Measurements from ENCODE around the gene CGA.
"Not testable (repeated sequence)": the region's sequence is repeated elsewhere in the genome, so short reads cannot be mapped to it uniquely, and the experiment has no call there.

The CGA gene

DNA sequence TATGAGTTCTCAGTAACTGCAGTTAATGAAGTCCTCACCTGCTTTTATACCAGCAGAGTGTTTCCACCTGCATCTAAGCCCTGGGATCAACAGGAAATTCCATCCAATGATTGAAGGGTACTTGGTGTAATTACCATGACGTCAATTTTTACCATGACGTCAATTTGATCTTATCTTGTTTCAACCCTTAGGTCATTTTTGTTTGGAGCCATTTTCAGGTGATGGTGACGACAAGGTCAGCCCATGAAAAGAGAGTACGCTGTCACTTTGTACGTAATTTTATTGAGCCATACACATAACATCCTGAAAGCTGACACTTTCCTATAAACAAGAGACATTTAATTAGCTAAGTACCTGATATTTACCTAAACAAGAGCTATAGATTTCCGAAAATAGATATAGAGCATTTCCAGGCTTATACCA, at the start of gene CGA:
CGA (minus strand) TSS at position 20 of the 423 bp plus-strand sequence. CDS start 6,906 bp downstream, outside the sequence.
- DNase-seq = no peak
- in situ Hi-C loops (cut with HindIII; ENCODE audit: low pct_ligation_motif_present, low pct_unique_long_range_greater_than_20kb, low sequenced_read_pairs) = no loop called here

DNA sequence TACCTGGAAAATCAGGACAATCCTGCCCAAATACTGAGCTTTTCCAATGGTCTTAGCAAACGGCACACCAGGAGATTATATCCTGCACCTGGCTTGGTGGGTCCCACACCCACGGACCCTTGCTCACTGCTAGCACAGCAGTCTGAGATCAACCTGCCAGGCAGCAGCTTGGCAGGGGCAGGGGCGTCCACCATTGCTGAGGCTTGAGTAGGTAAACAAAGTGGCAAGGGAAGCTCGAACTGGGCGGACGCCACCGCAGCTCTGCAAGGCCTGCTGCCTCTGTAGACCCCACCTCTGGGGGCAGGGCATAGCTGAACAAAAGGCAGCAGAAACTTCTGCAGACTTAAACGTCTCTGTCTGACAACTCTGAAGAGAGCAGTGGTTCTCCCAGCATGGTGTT, 45.0 kb upstream of the CGA start:
- DNase-seq; in situ Hi-C loops (cut with HindIII; ENCODE audit: low pct_ligation_motif_present, low pct_unique_long_range_greater_than_20kb, low sequenced_read_pairs): not testable (repeated sequence)

DNA sequence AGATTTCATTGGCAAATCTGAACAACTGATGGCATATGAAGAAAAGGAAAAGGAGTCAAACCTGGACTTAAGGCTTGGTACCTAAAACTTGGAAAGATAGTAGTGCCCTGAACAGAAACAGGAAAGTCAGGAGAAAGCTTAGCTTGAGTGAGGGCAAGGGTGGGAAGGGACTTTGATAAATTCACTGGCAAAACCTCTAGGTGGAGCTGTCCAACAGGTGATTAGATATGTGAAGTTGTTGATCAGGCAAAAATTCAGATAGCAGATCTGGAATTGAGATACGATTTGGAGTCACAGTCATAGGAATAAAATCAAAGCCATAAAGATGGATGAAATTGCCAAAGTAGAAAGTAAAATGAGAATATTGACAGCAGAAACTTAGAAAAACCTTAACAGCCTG, 44.3 kb upstream of the CGA start:
- DNase-seq = peak; percentile 53
- in situ Hi-C loops (cut with HindIII; ENCODE audit: low pct_ligation_motif_present, low pct_unique_long_range_greater_than_20kb, low sequenced_read_pairs) = no loop called here

DNA sequence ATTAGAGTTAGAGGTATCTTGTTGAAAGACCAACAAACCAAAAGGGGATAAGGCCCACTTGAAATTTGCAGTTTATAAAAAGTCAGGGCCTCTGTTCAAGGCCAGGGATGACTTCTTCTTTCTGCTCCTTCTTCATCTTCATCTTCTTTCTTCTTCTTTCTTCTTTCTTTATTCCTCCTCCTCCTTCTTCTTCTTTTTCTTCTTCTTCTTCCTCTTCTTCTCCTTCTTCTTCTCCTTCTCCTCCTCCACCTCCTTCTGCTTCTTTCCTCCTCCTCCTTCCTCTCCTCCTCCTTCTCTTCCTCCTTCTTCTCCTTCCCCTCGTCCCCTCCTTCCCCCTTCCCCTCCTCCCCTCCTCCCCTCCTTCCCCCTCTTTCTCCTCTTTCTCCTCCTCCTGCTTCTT, 42.1 kb upstream of the CGA start:
- DNase-seq = no peak
- in situ Hi-C loops (cut with HindIII; ENCODE audit: low pct_ligation_motif_present, low pct_unique_long_range_greater_than_20kb, low sequenced_read_pairs) = no loop called here

DNA sequence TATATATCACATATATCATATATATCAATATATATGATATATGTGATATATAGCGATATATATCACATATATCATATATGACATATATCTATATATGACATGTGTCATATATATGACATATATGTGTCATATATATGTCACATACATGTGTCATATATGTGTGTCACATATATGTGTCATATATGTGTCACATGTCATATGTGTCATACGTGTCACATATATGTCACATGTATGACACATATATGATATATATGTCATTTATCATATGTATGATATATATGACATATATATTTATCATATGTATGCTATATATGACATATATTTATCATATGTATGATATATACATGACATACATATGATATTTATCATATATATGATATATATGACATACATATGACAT, 32.8 kb upstream of the CGA start:
- in situ Hi-C loops (cut with HindIII; ENCODE audit: low pct_ligation_motif_present, low pct_unique_long_range_greater_than_20kb, low sequenced_read_pairs) = no loop called here
- DNase-seq = no peak

DNA sequence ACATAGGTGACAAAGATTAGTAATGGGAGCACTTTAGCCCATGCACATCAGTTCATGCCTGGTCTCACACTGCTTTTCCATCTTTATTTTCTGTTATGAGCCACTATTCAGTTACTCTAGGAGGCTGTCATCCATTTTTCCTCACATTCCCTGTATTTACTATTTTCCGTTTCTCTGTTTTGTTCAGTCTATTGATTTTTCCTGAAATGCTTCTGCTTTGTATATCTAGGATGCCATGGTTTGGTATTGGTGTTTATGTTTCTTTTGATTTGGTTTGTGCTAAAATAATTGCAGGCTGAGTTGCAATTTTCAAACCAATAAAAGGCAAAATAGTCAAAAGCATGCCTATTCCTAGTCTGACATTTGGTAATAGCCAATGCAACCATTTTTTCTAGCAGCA, 31.6 kb upstream of the CGA start:
- no peak for DNase-seq
- in situ Hi-C loops (cut with HindIII; ENCODE audit: low pct_ligation_motif_present, low pct_unique_long_range_greater_than_20kb, low sequenced_read_pairs) = no loop called here

DNA sequence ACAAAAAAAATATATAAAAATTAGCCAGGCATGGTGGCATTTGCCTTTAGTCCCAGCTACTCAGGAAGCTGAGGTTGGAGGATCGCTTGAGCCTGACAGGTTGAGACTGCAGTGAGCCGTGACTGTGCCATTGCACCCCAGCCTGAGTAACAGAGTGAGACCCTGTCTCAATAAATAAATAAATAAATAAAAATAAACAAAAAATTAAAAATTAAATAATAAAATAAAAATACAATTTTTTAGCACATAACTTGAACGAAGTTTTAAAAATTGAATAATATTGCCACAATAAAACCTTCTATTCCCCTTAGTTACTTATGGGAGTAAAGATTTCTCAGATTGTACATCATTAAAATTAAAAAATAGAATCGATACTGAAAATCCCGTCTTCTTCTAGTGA, 29.2 kb upstream of the CGA start:
- no peak for DNase-seq
- in situ Hi-C loops (cut with HindIII; ENCODE audit: low pct_ligation_motif_present, low pct_unique_long_range_greater_than_20kb, low sequenced_read_pairs) = no loop called here

DNA sequence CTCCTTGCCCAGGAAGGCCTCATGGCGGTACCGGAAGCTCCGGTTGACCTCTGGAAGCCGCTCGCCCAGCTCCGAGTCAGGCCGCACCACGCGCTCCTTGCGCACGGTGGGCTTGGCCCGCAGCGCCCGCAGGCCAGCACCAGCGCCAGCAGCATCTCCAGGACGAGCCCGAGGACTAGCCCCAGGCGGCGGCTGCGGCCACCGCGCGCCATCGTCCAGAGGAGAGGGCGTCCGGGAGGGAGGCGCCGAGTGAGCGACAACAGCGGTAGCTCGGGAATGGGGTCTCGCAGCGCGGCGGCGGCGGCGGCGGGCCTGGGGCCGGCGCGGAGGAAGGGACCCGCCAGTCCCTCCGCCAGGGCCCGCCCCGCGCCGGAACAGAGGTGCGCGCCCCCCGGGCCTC, 27.6 kb upstream of the CGA start:
- no peak for DNase-seq
- in situ Hi-C loops (cut with HindIII; ENCODE audit: low pct_ligation_motif_present, low pct_unique_long_range_greater_than_20kb, low sequenced_read_pairs) = no loop called here

DNA sequence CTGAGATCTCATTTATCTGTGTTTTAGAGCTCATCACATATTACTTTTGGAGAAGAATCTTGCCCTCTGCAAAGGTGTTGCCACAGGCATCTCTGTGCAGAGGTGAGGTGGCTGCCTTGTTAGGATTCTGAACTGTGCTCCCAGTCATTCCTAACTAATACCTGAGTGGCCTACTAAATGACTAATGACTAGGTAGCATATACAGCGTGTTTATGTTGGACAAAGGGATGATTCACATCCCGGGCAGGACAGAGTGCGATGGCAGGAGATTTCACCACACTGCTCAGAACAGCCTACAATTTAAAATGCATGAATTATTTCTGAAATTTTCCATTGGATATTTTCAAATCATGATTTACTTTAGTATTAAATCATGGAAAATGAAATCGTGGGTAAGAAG, 23.1 kb upstream of the CGA start:
- no peak for DNase-seq
- in situ Hi-C loops (cut with HindIII; ENCODE audit: low pct_ligation_motif_present, low pct_unique_long_range_greater_than_20kb, low sequenced_read_pairs) = no loop called here

DNA sequence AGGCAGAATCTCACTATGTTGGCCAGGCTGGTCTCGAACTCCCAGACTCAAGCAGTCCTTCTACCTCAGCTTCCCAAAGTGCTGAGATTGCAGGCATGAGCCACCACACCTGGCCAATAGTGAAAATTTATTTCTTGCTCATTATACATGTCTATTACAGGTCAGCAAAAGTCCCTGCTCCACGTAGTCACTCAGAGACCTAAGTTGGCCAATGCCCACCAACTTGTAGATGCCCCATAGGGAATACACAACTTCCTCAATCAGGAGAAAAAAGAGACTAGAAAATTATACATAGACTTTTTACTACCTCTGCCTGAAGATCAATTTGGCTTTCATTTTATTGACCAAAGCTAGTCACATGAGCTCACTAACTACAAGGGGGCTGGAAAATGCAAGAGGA, 22.0 kb upstream of the CGA start:
- in situ Hi-C loops (cut with HindIII; ENCODE audit: low pct_ligation_motif_present, low pct_unique_long_range_greater_than_20kb, low sequenced_read_pairs) = no loop called here
- DNase-seq = no peak

DNA sequence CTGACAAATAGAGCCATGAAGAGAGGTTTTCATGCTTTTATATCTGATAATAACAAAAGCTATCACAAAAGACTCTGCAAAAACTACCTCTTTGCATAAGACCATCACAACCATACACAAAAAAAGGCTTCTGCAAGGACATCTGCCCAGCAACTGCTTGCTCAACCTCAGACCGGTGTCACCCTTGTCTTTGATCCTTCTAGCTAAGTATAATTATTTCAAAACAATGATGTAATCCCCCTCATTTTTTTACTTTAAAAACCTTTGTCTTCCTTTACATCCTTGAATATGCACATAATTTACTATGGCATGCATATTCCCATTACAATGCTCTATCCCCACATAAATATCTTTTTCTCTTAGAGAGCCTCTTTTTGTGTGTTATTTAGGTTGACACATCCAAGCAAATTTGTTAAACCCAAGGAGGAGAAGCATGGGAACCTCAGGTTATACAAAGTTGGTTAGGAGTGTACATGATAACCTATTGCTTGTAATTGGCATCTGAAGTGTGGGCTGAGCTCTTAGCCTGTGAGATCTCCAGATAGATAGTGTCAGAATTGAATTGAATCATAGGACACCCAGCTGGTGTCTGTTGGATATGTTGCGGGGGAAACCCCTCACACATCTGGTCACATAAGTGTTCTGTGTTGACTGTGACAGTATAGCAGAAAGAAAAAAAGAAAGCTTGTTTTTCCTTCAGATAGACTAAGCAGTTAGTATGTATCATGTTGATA, 20.7 kb upstream of the CGA start:
- in situ Hi-C loops (cut with HindIII; ENCODE audit: low pct_ligation_motif_present, low pct_unique_long_range_greater_than_20kb, low sequenced_read_pairs) = no loop called here
- no peak for DNase-seq

DNA sequence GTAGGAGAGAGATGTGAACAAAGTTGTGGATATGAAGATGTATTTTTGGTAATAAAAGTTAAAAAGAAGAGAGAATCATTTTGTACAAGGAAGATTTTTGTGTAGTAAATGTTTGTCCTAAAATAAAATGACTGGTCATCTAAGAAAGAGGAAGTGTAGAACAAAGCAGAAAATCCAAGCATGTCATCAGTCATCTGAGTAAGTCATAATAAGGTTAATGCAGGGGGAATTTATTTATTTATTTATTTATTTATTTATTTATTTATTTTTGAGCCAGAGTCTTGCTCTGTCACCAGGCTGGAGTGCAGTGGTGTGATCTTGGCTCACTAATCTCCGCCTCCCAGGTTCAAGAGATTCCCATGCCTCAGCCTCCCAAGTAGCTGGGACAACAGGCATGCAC, 15.7 kb upstream of the CGA start:
- in situ Hi-C loops (cut with HindIII; ENCODE audit: low pct_ligation_motif_present, low pct_unique_long_range_greater_than_20kb, low sequenced_read_pairs) = no loop called here

DNA sequence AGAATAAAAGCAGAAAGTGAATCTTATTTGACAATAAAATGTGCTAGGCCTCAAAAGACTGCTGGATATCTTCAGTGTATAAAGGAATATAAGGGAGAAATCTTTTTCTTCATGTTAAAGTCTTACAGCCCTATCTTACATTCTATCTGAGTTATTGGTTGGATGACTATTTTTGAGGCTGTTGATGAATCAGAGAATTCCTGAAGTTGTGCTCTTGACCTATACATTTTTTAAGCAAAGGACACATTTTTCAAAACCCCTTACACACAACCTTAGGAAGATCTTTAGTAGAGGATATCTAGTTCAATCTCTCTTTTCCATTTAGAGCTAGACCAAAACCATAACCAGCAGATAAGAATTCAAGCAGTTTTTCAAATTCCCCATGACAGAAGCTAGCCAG, 10.9 kb upstream of the CGA start:
- in situ Hi-C loops (cut with HindIII; ENCODE audit: low pct_ligation_motif_present, low pct_unique_long_range_greater_than_20kb, low sequenced_read_pairs) = no loop called here
- DNase-seq = no peak

More for the DNA sequence above, 15.7 kb upstream of the CGA start:
- DNase-seq = no peak

DNA sequence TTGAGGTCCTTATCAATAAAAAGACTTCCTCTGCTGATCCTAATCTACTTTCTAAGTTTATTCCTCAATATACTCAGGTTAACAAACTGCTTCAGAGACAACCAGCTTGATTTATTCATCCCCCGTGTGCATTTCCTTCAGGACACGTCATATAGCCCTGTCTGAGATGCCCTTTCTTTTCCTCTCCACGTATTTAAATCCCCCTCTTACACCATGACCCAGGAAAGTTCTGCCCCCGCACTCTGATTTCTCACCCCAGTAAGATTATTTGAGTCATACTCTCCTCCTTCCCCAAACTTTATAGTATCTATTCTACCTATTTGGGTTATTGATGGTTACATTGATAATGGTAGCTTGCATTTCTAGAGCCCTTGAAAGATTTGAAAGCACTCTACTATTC, 9.8 kb upstream of the CGA start:
- in situ Hi-C loops (cut with HindIII; ENCODE audit: low pct_ligation_motif_present, low pct_unique_long_range_greater_than_20kb, low sequenced_read_pairs) = no loop called here

DNA sequence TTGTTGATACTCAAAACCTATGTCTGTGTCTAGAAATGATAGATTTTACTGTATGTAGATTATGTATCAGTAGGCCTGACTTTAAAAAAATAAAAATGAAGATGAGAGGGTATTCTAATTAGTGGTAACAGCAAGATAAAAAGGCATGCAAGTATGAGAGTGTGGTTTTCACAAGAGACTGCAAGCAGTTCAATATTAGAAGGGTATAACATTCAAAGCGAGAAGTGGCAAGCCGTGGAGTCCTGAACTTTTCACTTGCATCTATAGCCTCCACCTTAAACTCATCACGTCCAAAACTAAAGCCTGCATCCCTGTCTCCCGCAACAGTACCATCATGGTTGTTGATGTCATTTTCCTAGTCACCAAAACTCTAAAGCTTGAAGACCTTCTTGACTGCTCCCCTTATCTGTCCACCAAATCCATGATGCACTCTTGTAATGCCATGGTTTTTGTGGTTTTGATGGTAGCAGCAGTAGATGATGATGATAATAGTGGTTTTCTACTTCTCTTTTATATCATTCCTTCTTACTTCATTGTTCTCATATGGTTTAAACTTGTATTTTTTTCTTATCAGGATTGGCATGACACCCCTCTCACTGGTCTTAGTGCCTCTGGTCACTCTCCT, 9.2 kb upstream of the CGA start:
- in situ Hi-C loops (cut with HindIII; ENCODE audit: low pct_ligation_motif_present, low pct_unique_long_range_greater_than_20kb, low sequenced_read_pairs) = no loop called here
- no peak for DNase-seq

More for the DNA sequence above, 9.8 kb upstream of the CGA start:
- DNase-seq = no peak

DNA sequence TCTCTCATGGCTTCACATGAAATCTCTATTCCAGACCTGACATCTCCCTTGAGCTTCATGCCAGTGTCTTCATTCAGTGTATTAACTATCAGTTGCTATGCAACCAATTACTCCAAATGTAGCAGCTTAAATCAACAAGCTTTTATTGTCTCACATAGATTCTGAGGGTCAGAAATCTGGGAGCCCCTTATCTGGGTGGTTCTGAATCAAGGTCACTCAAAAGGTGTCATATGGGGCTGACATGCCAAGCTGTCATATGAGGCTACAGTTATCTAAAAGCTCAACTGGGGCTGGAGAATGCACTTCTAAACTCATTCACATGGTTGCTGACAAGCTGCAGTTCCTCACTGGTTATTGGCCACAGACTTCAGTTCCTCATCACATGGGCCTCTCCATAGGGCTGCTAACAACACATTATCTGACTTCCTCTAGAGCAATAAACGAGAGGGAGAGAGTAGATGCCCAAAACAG, 7.3 kb upstream of the CGA start:
- in situ Hi-C loops (cut with HindIII; ENCODE audit: low pct_ligation_motif_present, low pct_unique_long_range_greater_than_20kb, low sequenced_read_pairs) = no loop called here

DNA sequence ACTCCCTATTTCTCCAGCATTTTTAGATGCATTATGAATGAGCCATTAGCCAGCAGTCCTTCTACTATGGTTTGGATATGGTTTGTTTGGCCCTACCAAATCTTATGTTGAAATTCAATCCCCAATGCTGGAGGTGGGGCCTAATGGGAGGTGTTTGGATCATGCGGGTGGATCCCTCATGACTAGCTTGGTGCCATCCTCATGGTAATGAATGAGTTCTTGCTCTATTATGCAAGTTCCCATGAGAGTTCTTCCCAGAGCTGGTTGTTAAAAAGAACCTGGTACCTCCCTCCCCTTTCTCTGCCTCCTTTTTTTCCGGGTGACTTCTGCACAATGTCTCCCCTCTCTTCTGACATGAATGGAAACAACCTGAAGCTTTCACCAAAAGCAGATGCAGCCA, 6.2 kb upstream of the CGA start:
- DNase-seq = no peak

More for the DNA sequence above, 7.3 kb upstream of the CGA start:
- no peak for DNase-seq

DNA sequence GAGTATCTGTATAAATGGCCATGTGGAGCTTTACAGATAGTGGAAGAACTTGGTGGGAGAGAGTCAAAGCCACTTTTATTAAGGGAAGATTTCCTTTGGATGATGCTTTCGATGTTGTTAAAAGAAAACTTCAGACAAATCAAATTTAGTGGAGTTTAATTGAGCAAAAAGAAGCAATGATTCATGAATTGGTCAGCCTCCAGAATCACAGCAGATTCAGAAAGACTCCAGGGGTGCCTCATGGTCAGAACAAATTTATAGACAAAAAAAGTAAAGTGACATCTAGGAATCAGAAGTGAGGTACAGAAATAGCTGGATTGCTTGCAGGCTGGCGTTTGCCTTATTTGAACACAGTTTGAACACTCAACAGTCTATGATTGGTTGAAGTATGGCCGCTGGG, 5.3 kb upstream of the CGA start:
- no peak for DNase-seq
- in situ Hi-C loops (cut with HindIII; ENCODE audit: low pct_ligation_motif_present, low pct_unique_long_range_greater_than_20kb, low sequenced_read_pairs) = no loop called here

More for the DNA sequence above, 6.2 kb upstream of the CGA start:
- in situ Hi-C loops (cut with HindIII; ENCODE audit: low pct_ligation_motif_present, low pct_unique_long_range_greater_than_20kb, low sequenced_read_pairs) = no loop called here

DNA sequence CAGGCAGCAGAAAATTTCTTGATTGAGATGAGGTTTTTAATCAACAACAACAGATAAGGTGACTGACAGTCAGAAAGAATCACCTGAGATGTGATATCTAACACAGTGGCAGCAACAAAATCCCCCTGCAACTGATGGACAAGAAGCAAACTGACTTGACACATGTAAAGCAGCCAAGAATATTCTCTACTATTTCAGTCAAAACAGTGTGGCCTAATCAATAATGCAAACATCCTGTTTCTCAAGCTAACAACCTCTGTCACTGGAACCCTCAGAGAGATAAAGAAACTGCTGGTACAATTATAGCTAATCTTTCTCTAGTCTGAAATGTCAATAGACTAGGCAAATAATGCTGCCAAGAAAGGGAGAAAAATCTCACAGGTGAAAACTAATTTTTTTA, 4.6 kb upstream of the CGA start:
- no peak for DNase-seq
- in situ Hi-C loops (cut with HindIII; ENCODE audit: low pct_ligation_motif_present, low pct_unique_long_range_greater_than_20kb, low sequenced_read_pairs) = no loop called here

DNA sequence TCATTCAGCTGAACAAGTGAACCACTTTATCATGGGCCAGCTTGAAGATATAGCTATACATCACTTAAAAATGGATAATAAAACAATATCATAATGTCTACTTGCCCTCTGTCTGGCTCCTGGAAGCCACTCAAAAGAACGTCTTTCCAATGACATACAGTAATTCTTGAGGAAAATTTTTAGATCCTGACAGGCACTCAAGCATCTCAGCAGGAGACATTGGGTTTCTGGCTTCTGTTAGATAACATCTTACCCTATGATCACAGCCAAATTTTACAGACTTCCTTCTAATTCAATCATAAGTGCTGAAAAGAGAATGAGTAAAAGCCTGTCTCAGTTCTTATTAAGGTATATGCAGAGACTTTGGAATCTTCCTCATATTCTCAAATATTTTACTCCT, 330 bp downstream of the CGA start:
- no peak for DNase-seq

More for the DNA sequence above, 330 bp downstream of the CGA start:
- in situ Hi-C loops (cut with HindIII; ENCODE audit: low pct_ligation_motif_present, low pct_unique_long_range_greater_than_20kb, low sequenced_read_pairs) = no loop called here

Data from ACHN (cell line).